CD4-positive, alpha-beta T cell treated with Interferon gamma for 1 hour (primary cell): ENCODE data around the gene RITA1.
A peak's percentile ranks its signal among the peaks of the same experiment; 100 is the strongest.

ENCODE experiments used
- DNase-seq: peaks from one replicate; pipeline ENCODE4 v3.0.0-alpha.2; 2020

Gene RITA1

DNA sequence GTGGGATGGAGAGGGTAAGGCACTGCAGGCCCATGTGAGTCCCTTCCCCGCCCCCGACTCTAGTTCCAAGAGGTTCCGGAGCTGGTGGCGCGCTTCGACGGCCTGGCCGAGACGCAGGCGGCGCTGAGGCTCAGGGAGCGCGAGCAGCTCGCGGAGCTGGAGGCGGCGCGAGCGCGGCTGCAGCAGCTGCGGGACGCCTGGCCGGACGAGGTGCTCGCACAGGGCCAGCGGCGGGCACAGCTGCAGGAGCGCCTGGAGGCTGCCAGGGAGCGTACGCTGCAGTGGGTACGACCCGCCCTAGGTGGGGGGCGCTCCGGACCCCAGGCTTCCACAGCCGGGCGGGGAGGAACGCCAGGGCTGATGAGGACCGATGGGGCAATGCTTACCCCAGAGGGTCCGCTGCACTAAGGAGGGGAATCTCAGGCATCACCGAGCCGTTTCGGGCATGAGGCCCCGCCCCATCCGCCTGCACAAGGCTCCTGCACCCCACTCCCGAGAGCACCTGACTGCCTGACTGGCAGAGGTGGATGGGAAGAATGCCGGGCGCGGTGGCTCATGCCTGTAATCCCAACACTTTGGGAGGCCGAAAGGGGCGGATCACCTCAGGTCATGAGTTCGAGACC lies 31.1 kb upstream of the RITA1 start:
- DNase-seq, result no peak

GRCh38 chr12:113155060-113155459 lies 30.5 kb upstream of the RITA1 start:
- no peak for DNase-seq

- DNase-seq, result no peak
These were observed 29.9 kb upstream of the RITA1 start for GRCh38 chr12:113155646-113156045.

GRCh38 chr12:113157218-113157859 lies 28.2 kb upstream of the RITA1 start:
- DNase-seq, result no peak

DNA sequence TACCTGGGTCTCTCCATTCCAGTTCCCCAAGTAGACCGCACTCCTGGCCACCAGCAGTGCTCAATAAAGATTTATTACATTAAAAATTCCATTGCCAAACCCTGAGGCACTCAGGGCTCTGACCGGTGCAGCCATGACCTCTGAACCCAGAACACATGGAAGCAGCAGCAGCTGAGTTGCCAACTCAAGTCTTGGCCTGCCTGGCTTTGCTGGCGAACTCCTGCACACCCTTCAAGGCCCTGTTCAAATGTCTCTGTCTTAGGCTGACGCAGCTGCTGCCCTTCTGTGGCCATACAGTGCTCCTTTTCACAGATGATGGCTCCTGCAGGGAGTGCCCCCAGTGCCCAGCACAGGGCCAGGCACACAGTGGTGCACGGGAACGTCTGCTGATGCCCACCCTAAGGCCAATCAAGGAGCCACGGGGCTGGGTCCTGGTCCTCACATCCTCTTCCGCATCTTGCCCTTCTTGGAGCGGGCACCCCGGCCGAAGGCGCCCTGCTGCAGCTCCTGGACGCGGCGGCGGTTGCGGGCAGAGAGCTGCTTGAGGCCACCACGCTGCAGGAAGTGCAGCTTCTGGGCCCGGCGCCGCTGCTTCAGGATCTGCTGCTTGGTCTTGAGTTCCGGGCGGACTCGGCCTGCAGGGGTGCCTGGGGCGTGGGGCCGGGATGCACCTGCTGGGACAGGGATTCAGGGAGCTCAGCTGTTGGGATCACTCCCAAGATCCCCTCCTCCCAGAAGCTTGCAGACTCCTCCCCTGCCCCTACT lies 26.9 kb upstream of the RITA1 start:
- DNase-seq, result no peak

GRCh38 chr12:113159937-113160336 lies 25.6 kb upstream of the RITA1 start:
- DNase-seq, result no peak

DNA sequence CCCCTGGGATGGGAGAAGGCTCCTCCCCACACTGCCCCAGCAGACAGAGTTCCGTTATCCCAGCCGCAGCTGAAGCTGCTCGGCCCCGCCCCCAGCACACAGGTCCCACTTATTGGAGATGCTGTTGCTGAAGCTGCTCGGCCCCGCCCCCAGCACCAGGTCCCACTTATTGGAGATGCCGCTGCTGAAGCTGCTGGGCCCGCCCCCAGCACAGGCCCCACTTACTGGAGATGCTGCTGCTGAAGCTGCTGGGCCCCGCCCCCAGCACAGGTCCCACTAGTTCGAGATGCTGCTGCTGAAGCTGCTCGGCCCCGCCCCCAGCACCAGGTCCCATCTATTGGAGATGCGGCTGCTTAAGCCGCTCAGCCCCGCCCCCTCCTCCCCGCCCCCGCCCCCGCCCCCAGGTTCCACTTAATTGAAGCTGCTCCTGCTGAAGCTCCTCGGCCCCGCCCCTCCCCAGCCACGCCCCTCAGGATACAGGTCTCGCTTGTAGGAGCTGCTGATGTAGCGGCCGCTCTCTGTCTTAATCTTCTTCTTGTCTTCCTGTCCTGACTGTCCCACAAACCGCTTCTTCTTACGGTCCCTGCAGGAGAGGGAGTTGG lies 24.0 kb upstream of the RITA1 start:
- no peak for DNase-seq

DNA sequence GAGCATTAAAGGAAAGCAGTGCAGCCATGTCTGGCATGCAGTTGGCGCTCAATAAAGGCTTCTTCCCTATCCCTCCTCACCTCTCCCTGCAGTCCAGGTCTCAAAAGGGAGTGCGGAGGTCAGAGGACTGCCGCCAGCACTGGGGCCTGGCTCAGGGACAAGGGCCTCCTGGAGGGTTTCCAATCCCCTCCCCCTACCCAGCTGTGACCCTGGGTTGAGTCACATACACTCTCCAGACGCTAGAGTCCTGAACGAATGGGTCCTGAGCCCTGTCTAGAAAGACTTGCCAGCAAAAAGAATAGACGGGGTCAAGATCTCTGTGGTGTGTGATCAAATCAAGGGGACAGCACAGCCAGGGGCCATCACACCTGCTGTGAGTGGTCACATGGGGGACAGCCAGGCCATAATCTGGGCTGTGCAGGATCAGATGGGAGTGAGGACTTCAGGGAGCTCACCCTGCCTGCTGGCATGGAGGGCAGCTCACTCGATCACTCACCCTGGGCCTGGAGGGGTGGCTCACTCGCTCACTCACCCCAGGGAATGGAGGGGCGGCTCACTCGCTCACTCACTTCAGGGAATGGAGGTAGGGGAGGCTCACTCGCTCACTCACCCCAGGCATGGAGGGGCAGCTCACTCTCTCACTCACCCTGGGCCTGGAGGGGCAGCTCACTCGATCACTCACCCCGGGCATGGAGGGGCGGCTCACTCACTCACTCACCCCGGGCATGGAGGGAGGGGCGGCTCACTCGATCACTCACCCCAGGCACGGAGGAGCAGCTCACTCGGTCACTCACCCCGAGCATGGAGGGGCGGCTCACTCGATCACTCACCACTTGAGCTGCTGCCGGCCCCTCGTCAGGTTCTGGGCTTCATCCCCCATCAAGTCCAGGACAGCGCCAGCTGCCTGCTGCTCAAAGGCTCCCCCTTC lies 23.2 kb upstream of the RITA1 start:
- DNase-seq, result no peak

- DNase-seq, result no peak
These were observed 22.5 kb upstream of the RITA1 start for GRCh38 chr12:113163030-113163360.

DNA sequence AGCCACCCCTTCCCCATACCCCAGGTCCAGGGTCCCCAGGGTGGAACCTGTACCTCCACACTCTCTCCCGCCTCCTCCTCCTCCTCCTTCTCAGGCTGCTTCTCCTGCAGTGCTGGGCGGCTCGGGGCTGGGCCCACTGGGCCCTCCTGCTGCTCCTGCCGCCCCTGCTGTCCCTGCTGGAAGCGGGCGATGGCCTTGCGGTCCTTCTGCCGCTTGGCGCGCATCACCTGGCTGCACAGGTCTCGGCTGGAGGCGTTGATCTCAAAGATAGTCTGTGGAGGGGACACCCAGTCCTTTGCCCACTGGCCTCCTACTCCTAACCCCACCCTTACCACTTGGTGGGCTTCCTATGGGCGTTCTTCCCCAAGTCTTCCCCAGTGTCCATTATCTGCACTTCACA lies 21.5 kb upstream of the RITA1 start:
- no peak for DNase-seq

DNA sequence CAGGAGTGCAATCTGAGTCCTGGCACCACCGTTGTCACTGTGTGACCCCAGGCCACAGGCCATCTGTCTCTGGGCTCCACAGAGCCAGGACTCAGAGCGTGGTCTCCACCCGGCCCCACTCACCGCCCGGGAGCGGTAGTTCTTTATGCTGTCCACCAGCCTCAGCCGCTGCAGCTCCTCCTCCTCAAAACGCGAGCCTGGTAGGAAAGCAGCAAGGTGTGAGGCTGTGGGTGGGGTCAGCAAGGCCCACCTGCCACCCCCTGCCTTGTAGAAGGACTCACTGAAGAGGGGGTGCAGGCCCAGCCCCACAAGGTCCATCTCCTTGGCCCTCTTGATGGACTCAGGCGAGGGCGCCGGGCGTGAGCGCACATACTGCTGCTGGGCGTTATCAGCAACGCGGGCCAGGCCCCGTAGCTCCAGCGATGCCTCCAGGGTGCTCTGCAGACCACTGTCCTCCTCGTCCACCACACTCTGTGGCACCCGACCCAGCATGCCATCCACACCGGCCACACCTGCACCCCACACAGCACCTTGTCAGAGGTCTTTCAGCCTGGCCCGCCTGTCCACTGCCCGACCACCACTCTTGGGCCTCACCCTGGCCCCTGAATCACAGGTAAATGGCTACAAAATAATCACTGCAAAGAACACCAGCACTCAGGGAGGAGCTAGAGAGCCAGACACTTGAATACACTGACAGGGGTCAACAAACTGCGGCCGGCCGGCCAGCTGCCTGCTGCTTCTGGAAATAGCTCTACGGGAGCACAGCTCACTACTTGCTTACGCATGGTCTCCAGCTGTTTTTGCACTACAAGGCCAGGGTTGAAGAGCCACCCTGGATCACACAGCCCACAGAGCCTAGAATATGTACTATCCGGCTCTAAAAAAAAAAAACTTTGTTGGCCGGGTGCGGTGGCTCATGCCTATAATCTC lies 19.7 kb upstream of the RITA1 start:
- no peak for DNase-seq

- DNase-seq, result no peak
These were observed 17.7 kb upstream of the RITA1 start for GRCh38 chr12:113167868-113168267.

DNA sequence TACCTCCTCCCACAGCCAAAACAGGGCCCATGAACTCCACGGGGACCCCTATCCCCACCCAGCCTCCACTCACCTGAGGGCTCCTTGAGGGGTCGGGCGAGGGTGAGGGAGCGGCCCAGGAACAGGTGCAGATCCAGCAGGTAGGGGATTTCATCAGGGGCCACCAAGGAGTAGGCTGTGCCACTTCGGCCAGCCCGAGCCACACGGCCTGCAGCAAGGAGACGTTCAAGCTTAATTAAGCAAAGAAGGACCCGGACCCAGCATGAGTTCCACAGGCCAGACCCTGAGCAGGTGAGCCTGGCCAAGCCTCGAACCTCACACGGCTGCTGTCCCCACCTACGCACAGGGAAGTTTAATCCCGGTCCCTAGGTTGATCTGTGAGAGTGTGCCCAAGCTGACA lies 15.8 kb upstream of the RITA1 start:
- no peak for DNase-seq

DNA sequence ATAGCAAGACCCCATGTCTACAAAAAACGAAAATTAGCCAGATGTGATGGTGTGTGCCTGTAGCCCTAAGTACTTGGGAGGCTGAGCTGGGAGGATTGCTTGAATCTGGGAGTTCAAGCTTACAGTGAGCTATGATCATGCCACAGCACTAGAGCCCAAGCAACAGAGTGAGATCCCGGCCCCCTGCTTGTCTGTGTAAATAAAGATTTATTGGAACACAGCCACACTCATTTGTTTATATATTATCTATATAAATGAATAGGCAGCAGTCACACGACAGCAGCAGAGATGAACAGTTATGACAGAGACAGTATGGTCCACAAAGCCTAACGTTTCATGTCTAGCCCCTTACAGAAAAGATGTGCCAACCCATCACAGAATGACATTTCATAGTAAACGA lies 15.1 kb upstream of the RITA1 start:
- DNase-seq, result no peak

DNA sequence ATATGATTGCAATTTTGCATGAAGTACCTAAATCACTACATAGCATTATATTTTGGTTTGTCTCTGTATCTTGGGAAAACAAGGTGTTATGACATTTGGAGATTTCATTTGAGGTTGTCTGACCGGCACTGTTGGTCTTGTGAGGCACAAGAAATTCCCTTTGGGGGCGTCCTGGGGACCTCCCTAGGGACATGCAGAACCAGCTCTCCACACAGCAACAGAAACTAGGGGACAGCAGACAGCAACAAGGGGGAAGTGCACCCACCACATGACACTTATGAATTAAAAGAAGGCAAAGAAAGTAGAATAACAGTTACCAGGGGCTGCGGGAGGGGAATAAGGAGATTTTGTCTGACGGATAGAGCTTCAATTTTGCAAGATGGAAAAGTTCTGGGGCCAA lies 14.6 kb upstream of the RITA1 start:
- DNase-seq, result no peak

DNA sequence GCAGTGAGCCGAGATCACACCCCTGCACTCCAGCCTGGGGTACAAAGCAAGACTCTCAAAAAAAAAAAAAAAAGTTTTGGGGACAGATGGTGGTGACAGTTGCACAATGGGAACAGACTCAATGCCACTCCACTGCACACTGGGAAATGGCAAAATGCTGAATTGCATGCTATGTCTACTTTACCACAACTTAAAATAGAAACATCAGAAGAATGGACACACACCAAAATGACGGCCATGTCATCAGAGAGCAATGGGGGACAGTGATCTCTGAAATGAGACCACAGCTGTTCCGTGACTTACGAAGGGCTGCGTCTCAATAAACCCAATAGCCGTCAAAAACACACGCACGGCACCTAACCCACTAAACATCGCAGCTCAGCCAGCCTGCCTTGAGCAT lies 14.0 kb upstream of the RITA1 start:
- no peak for DNase-seq

DNA sequence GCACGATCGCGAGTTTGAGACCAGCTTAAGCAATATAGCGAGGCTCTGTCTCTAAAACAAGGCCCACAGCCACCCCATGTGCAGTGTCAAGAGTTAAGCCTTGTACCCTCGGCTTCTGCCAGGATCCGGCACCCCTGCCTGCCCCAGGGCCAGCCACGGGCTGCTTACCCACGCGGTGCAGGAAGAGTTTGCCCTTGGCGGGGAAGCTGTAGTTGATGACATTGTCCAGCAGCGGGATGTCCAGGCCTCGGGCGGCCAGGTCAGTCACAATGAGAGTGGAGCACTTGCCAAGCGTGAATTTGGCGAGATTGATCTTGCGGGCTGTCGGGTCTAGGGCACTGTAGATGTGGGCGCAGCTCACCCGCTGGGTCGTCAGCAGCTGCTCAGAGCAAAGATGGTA lies 13.3 kb upstream of the RITA1 start:
- DNase-seq, result no peak

- no peak for DNase-seq
These were observed 12.3 kb upstream of the RITA1 start for GRCh38 chr12:113173081-113173698.

DNA sequence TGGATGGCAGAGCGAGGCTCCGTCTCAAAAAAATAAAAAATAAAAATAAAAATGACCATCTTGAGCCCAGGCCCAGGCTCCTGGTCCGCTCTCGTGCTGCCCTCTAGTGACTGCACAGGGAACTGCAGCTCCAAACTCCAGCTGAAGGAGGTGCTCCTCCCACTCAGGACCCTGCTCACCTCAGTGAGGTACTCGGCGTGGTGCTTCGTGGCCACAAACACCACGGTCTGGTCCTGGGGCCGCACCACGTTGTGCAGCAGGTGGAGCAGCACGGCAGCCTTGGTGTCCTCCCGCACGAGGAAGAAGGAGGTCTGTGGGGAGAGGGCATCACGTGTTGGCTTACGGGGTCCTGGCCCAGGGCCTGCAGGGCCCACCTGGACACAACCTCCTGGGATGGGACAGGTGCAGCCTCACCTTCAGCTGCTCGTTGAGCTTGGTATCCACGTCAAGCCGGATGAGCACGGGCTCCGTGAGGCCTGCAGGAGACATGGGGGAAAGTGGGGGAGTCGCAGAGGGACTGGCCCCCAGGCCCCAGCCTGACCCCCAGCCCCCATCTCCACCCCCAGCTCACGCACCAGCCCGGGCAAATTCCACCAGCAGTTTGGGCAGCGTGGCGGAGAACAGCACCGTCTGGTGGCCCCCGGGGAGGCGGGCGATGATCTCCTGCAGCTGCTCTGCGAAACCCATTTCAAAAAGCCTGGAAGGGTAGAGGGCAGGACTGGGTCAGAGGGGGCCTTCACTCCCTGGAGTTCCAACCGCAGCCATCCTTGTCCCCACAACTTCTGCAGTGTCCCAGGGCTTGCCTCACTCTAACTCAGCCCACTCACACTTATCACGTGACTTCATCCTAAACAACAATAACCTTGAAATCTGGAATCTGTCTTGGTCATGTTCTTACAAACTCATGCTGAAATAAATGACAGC lies 10.8 kb upstream of the RITA1 start:
- DNase-seq, result peak; percentile 68

- no peak for DNase-seq
These were observed 6.5 kb upstream of the RITA1 start for GRCh38 chr12:113179023-113179422.
